ENCODE data around the gene TRAF5. TPM values are rescaled to one million over a fixed set of nuclear protein-coding genes. Genes with fewer than 3 reads are reported as not detected.
A peak's percentile ranks its signal among the peaks of the same experiment; 100 is the strongest.
"Not testable (repeated sequence)": the region's sequence is repeated elsewhere in the genome, so short reads cannot be mapped to it uniquely, and the experiment has no call there.

TRAF5 gene
- total and polyA plus RNA-seq, 2 donors (not counting 3 experiments of a cell fraction or from before 2014, with no cell fraction given), result 8.5 to 17.6 TPM

- Histone ChIP-seq H3K4me1 (ENCODE audit: control insufficient read depth, extremely low read depth, insufficient read depth, low read length) (no peaks in the 10 kb centered on the region), H3K27me3 (ENCODE audit: control insufficient read depth in 2 of 2, insufficient read depth in 2 of 2, low read length in 2 of 2) (no peaks in the 10 kb centered on the region), H3K9ac (replicated peaks; ENCODE audit: extremely low read depth, insufficient read depth, low read length) (peak overlapping the region; percentile 9), H2AFZ (ENCODE audit: low read depth, low read length) (peak overlapping the region; percentile 33), H3K9me1 (replicated peaks; ENCODE audit: control insufficient read depth, extremely low read depth, insufficient read depth, low read length) (no peaks in the 10 kb centered on the region), H3K4me3 (replicated peaks in 1 of 3; ENCODE audit: insufficient read depth in 1 of 3, low read depth in 1 of 3, low read length in 3 of 3) (no peak overlapping the region), H3K9me3 (replicated peaks; ENCODE audit: control insufficient read depth, insufficient read depth, low read length) (no peaks in the 10 kb centered on the region), H3K36me3 (ENCODE audit: control insufficient read depth in 2 of 2, extremely low read depth in 1 of 2, insufficient read depth in 2 of 2, low read length in 2 of 2) (no peaks in the 10 kb centered on the region), H3K79me2 (ENCODE audit: control insufficient read depth, insufficient read depth, low read length) (no peaks in the 10 kb centered on the region), H4K20me1 (replicated peaks; ENCODE audit: control insufficient read depth, extremely low read depth, insufficient read depth, low read length) (no peaks in the 10 kb centered on the region), H3K27ac (ENCODE audit: insufficient read depth, low read depth, low read length) (no peak overlapping the region), H3K4me2 (ENCODE audit: insufficient read depth, low read length) (peak overlapping the region; percentile 51)
- no TSS peak for BruUV-seq (replicated peaks)
- no peak for TF ChIP-seq GATA2 (IDR thresholded peaks at IDR 0.05; ENCODE audit: insufficient read depth, insufficient read length, low read depth, low read length)
- TF ChIP-seq EZH2 (IDR thresholded peaks at IDR 0.05; ENCODE audit: borderline replicate concordance, low read depth, low read length, severe bottlenecking), result no peak
- no peak for TF ChIP-seq FOS (IDR thresholded peaks at IDR 0.05; ENCODE audit: borderline replicate concordance, insufficient read depth, low read length)
- TF ChIP-seq MYC (IDR thresholded peaks at IDR 0.05; ENCODE audit: low read depth, low read length), result no peak
- dilution Hi-C loops (cut with MboI; ENCODE audit: extremely low pct_ligation_motif_present, low sequenced_read_pairs), result no loop called here
- POLR2A ChIA-PET, result no interaction called here
- intact Hi-C loops (cut with micrococcal nuclease), result loop anchor here (2.0 to 5.0 kb wide), 2 partner anchors 53 to 97 kb away; no protein-coding TSS in a partner anchor
- FAIRE-seq (no peak), DNase-seq (ENCODE audit: low read depth, low spot score) (no peak)
- CTCF ChIA-PET, result interaction anchor here (1.0 to 2.8 kb wide), 5 partner anchors 18 to 98 kb away, joined by 3 to 10 read pairs (median 3); no protein-coding TSS in a partner anchor
Measured at GRCh38 chr1:211415700-211416099, 89.1 kb downstream of the TRAF5 start.

- Histone ChIP-seq H3K4me3 (replicated peaks in 1 of 3; ENCODE audit: insufficient read depth in 1 of 3, low read depth in 1 of 3, low read length in 3 of 3) (peak overlapping the region in 1 of 3 experiments; percentile 19), H3K4me2 (ENCODE audit: insufficient read depth, low read length) (peak overlapping the region; percentile 51), H2AFZ (ENCODE audit: low read depth, low read length) (peak overlapping the region; percentile 33), H3K9ac (replicated peaks; ENCODE audit: extremely low read depth, insufficient read depth, low read length) (peak overlapping the region; percentile 23)
- H3K4me1 ChIP-seq (ENCODE audit: control insufficient read depth, extremely low read depth, insufficient read depth, low read length); H3K27me3 ChIP-seq (ENCODE audit: control insufficient read depth in 2 of 2, insufficient read depth in 2 of 2, low read length in 2 of 2); H3K9me3 ChIP-seq (replicated peaks; ENCODE audit: control insufficient read depth, insufficient read depth, low read length); H3K36me3 ChIP-seq (ENCODE audit: control insufficient read depth in 2 of 2, extremely low read depth in 1 of 2, insufficient read depth in 2 of 2, low read length in 2 of 2); H3K79me2 ChIP-seq (ENCODE audit: control insufficient read depth, insufficient read depth, low read length); H4K20me1 ChIP-seq (replicated peaks; ENCODE audit: control insufficient read depth, extremely low read depth, insufficient read depth, low read length); H3K27ac ChIP-seq (ENCODE audit: insufficient read depth, low read depth, low read length); BruUV-seq (replicated peaks); POLR2A ChIA-PET; H3K9me1 ChIP-seq (replicated peaks; ENCODE audit: control insufficient read depth, extremely low read depth, insufficient read depth, low read length); dilution Hi-C loops (cut with MboI; ENCODE audit: extremely low pct_ligation_motif_present, low sequenced_read_pairs): not testable (repeated sequence)
- DNase-seq (ENCODE audit: low read depth, low spot score) (peak; percentile 7), FAIRE-seq (peak; percentile 70)
- CTCF ChIA-PET, result interaction anchor here (1.0 to 2.8 kb wide), 6 partner anchors 18 to 98 kb away, joined by 3 to 10 read pairs (median 4); no protein-coding TSS in a partner anchor
- peak in 1 of 2 donors; percentile 15 for TF ChIP-seq CTCF (IDR thresholded peaks at IDR 0.05; ENCODE audit: extremely low read depth in 1 of 2, insufficient read depth in 1 of 2, low read depth in 1 of 2, low read length in 2 of 2)
- intact Hi-C loops (cut with micrococcal nuclease), result loop anchor here (2.0 to 5.0 kb wide), 2 partner anchors 53 to 96 kb away; no protein-coding TSS in a partner anchor
Measured at GRCh38 chr1:211416246-211416627, 89.6 kb downstream of the TRAF5 start.

GRCh38 chr1:211416628-211417323 lies 90.1 kb downstream of the TRAF5 start:
- DNase-seq (ENCODE audit: low read depth, low spot score) (peak; percentile 25), FAIRE-seq (peak; percentile 95)
- CTCF ChIA-PET, result interaction anchor here (0.7 to 2.8 kb wide), 7 partner anchors 17 to 97 kb away, joined by 3 to 10 read pairs (median 3); no protein-coding TSS in a partner anchor
- H3K4me2 ChIP-seq (ENCODE audit: insufficient read depth, low read length); H3K9me3 ChIP-seq (replicated peaks; ENCODE audit: control insufficient read depth, insufficient read depth, low read length); H3K27ac ChIP-seq (ENCODE audit: insufficient read depth, low read depth, low read length); POLR2A ChIA-PET; H3K9me1 ChIP-seq (replicated peaks; ENCODE audit: control insufficient read depth, extremely low read depth, insufficient read depth, low read length); H3K4me1 ChIP-seq (ENCODE audit: control insufficient read depth, extremely low read depth, insufficient read depth, low read length); H4K20me1 ChIP-seq (replicated peaks; ENCODE audit: control insufficient read depth, extremely low read depth, insufficient read depth, low read length); BruUV-seq (replicated peaks); H3K79me2 ChIP-seq (ENCODE audit: control insufficient read depth, insufficient read depth, low read length); H3K36me3 ChIP-seq (ENCODE audit: control insufficient read depth in 2 of 2, extremely low read depth in 1 of 2, insufficient read depth in 2 of 2, low read length in 2 of 2); H3K27me3 ChIP-seq (ENCODE audit: control insufficient read depth in 2 of 2, insufficient read depth in 2 of 2, low read length in 2 of 2); dilution Hi-C loops (cut with MboI; ENCODE audit: extremely low pct_ligation_motif_present, low sequenced_read_pairs): not testable (repeated sequence)
- Histone ChIP-seq H3K9ac (replicated peaks; ENCODE audit: extremely low read depth, insufficient read depth, low read length) (peak overlapping the region; percentile 23), H2AFZ (ENCODE audit: low read depth, low read length) (peak overlapping the region; percentile 11), H3K4me3 (replicated peaks in 1 of 3; ENCODE audit: insufficient read depth in 1 of 3, low read depth in 1 of 3, low read length in 3 of 3) (peak overlapping the region in 1 of 3 experiments; percentile 19)
- intact Hi-C loops (cut with micrococcal nuclease), result loop anchor here (2.0 to 5.0 kb wide), 2 partner anchors 52 to 96 kb away; no protein-coding TSS in a partner anchor

All from endothelial cell of umbilical vein (primary cell).